Hepatocyte (in vitro differentiated cells): ENCODE measurements around the gene TPRN.

Experiments
- CTCF ChIP-seq: fragments of 200-600 bp; sonication (generic); IDR thresholded peaks from 2 replicates; pipeline ENCODE4 v1.5.1; 2016; ENCODE audit warnings: antibody characterized with exemption, mild to moderate bottlenecking; ENCODE audit not compliant: poor library complexity
- EZH2 ChIP-seq: fragments of 200-600 bp; sonication (generic); IDR thresholded peaks from 2 replicates; pipeline ENCODE4 v1.6.1; 2016; ENCODE audit warnings: antibody characterized with exemption, mild to moderate bottlenecking, borderline replicate concordance
- EZH2phosphoT487 ChIP-seq: fragments of 200-600 bp; sonication (generic); IDR thresholded peaks from one replicate; pipeline ENCODE4 v1.6.1; 2018; ENCODE audit warnings: antibody characterized with exemption, mild to moderate bottlenecking, low read depth, moderate library complexity; ENCODE audit not compliant: unreplicated experiment, severe bottlenecking

DNA sequence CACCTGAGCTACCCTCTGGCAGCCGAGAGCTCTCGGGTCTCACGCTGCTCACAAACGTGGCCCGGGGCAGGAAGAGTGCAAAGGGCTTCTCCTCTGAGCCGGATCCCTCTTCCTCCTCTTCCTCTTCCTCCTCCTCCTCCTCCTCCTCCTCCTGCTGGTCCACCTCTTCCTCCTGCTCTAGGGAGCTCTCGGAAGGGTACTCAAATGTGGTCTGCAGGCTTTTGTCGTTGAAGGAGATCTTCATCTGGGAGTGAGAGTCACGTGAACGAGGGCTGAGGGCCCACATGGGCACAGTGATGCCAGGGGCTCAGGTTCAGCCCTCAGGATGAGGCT lies 8.1 kb downstream of the TPRN start:
- TF ChIP-seq CTCF, result no peak
- TF ChIP-seq EZH2phosphoT487, result no peak
- TF ChIP-seq EZH2, result no peak
